Activated naive CD8-positive, alpha-beta T cell (primary cell): ENCODE data around the gene DTX3.

Source experiments
- H3K27ac Mint-ChIP-seq: one replicate; pipeline ENCODE4 v1.8.0; 2021; ENCODE audit warnings: mixed read lengths
- H3K27me3 Mint-ChIP-seq: one replicate; pipeline ENCODE4 v1.8.0; 2021; ENCODE audit warnings: mixed read lengths
- H3K36me3 Mint-ChIP-seq: one replicate; pipeline ENCODE4 v1.8.0; 2021; ENCODE audit warnings: mixed read lengths
- H3K4me1 Mint-ChIP-seq: one replicate; pipeline ENCODE4 v1.8.0; 2021; ENCODE audit warnings: low read depth, mixed read lengths
- H3K4me3 Mint-ChIP-seq: one replicate; pipeline ENCODE4 v1.8.0; 2021; ENCODE audit warnings: mild to moderate bottlenecking, mixed read lengths
- H3K9me3 Mint-ChIP-seq: one replicate; pipeline ENCODE4 v1.8.0; 2021; ENCODE audit warnings: low read depth, mixed read lengths

The DTX3 gene

GRCh38 chr12:57590864-57591781 is 13.5 kb upstream of the DTX3 start, which contains the start of gene PIP4K2C:
Gene PIP4K2C, plus strand, starts transcription at chr12:57591192. Its CDS starts 98 bp downstream, at chr12:57591290.
- Mint-ChIP-seq H3K4me3 (peak within 1 kb of the TSS; percentile 86), H3K27me3 (no peaks in the 10 kb centered on the region), H3K36me3 (no peaks in the 10 kb centered on the region), H3K27ac (peak within 1 kb of the TSS; percentile 82), H3K9me3 (no peaks in the 10 kb centered on the region), H3K4me1 (peaks cover 27% of the 10 kb centered on the region)

- no peaks in the 10 kb centered on the region for H3K27me3 Mint-ChIP-seq
These were observed 12.8 kb upstream of the DTX3 start for GRCh38 chr12:57591782-57592325.

GRCh38 chr12:57592551-57593165 is 12.0 kb upstream of the DTX3 start:
- H3K4me3 Mint-ChIP-seq, result peak overlapping the region; percentile 86
- no peaks in the 10 kb centered on the region for H3K27me3 Mint-ChIP-seq
- peak overlapping the region; percentile 77 for H3K27ac Mint-ChIP-seq
- peaks cover 27% of the 10 kb centered on the region for H3K4me1 Mint-ChIP-seq
- no peaks in the 10 kb centered on the region for H3K36me3 Mint-ChIP-seq
- no peaks in the 10 kb centered on the region for H3K9me3 Mint-ChIP-seq

More at GRCh38 chr12:57591782-57592325, 12.8 kb upstream of the DTX3 start:
- H3K4me3 Mint-ChIP-seq, result peak overlapping the region; percentile 86
- H3K36me3 Mint-ChIP-seq, result no peaks in the 10 kb centered on the region
- peak overlapping the region; percentile 77 for H3K27ac Mint-ChIP-seq
- H3K4me1 Mint-ChIP-seq, result peaks cover 27% of the 10 kb centered on the region
- no peaks in the 10 kb centered on the region for H3K9me3 Mint-ChIP-seq

- Mint-ChIP-seq H3K4me1 (peaks cover 27% of the 10 kb centered on the region), H3K36me3 (no peaks in the 10 kb centered on the region), H3K4me3 (peak overlapping the region; percentile 86), H3K27ac (no peak overlapping the region), H3K27me3 (no peaks in the 10 kb centered on the region), H3K9me3 (no peaks in the 10 kb centered on the region)
These were observed 11.4 kb upstream of the DTX3 start for GRCh38 chr12:57593187-57593586.

- no peak overlapping the region for H3K27ac Mint-ChIP-seq
- H3K4me3 Mint-ChIP-seq, result no peak overlapping the region
- peaks cover 7% of the 10 kb centered on the region for H3K36me3 Mint-ChIP-seq
- no peaks in the 10 kb centered on the region for H3K9me3 Mint-ChIP-seq
- H3K4me1 Mint-ChIP-seq, result peaks cover 22% of the 10 kb centered on the region
- no peaks in the 10 kb centered on the region for H3K27me3 Mint-ChIP-seq
These were observed 4.2 kb upstream of the DTX3 start for GRCh38 chr12:57600395-57600794.

- Mint-ChIP-seq H3K4me3 (no peak overlapping the region), H3K27ac (no peak overlapping the region)
These were observed 2.1 kb upstream of the DTX3 start for GRCh38 chr12:57602544-57602943.

GRCh38 chr12:57603324-57603723 is 1.3 kb upstream of the DTX3 start:
- peak overlapping the region; percentile 86 for H3K4me3 Mint-ChIP-seq
- H3K27ac Mint-ChIP-seq, result peak overlapping the region; percentile 75
- H3K4me1 Mint-ChIP-seq, result peaks cover 28% of the 10 kb centered on the region
- no peaks in the 10 kb centered on the region for H3K9me3 Mint-ChIP-seq
- no peaks in the 10 kb centered on the region for H3K27me3 Mint-ChIP-seq
- H3K36me3 Mint-ChIP-seq, result peaks cover 7% of the 10 kb centered on the region

More at GRCh38 chr12:57602544-57602943, 2.1 kb upstream of the DTX3 start:
- Mint-ChIP-seq H3K27me3 (no peaks in the 10 kb centered on the region), H3K9me3 (no peaks in the 10 kb centered on the region), H3K4me1 (peaks cover 28% of the 10 kb centered on the region), H3K36me3 (peaks cover 7% of the 10 kb centered on the region)

GRCh38 chr12:57603815-57604453 is 690 bp upstream of the DTX3 start:
- Mint-ChIP-seq H3K27me3 (no peaks in the 10 kb centered on the region), H3K4me3 (peak overlapping the region; percentile 86), H3K9me3 (no peaks in the 10 kb centered on the region), H3K4me1 (peaks cover 28% of the 10 kb centered on the region), H3K27ac (peak overlapping the region; percentile 75), H3K36me3 (peaks cover 7% of the 10 kb centered on the region)

- peaks cover 7% of the 10 kb centered on the region for H3K36me3 Mint-ChIP-seq
- H3K4me1 Mint-ChIP-seq, result peaks cover 29% of the 10 kb centered on the region
- H3K4me3 Mint-ChIP-seq, result peak overlapping the region; percentile 86
- no peaks in the 10 kb centered on the region for H3K9me3 Mint-ChIP-seq
- no peaks in the 10 kb centered on the region for H3K27me3 Mint-ChIP-seq
- peak overlapping the region; percentile 86 for H3K27ac Mint-ChIP-seq
These were observed 577 bp downstream of the DTX3 start for GRCh38 chr12:57604992-57605810.

GRCh38 chr12:57605811-57606311 is 1.2 kb downstream of the DTX3 start:
- Mint-ChIP-seq H3K4me1 (peaks cover 35% of the 10 kb centered on the region), H3K4me3 (peak overlapping the region; percentile 86), H3K27ac (peak overlapping the region; percentile 86), H3K27me3 (no peaks in the 10 kb centered on the region), H3K9me3 (no peaks in the 10 kb centered on the region), H3K36me3 (peaks cover 7% of the 10 kb centered on the region)

- Mint-ChIP-seq H3K4me3 (peak overlapping the region; percentile 33), H3K36me3 (peaks cover 7% of the 10 kb centered on the region), H3K27ac (no peak overlapping the region), H3K4me1 (peaks cover 36% of the 10 kb centered on the region), H3K9me3 (no peaks in the 10 kb centered on the region), H3K27me3 (no peaks in the 10 kb centered on the region)
These were observed 1.8 kb downstream of the DTX3 start for GRCh38 chr12:57606399-57606798.

- Mint-ChIP-seq H3K4me1 (peaks cover 37% of the 10 kb centered on the region), H3K9me3 (no peaks in the 10 kb centered on the region), H3K27ac (no peak overlapping the region), H3K36me3 (peaks cover 7% of the 10 kb centered on the region), H3K4me3 (peak overlapping the region; percentile 33), H3K27me3 (no peaks in the 10 kb centered on the region)
These were observed 2.2 kb downstream of the DTX3 start for GRCh38 chr12:57606821-57607220.

GRCh38 chr12:57607958-57608663 is 3.5 kb downstream of the DTX3 start:
- Mint-ChIP-seq H3K4me3 (no peak overlapping the region), H3K27me3 (no peaks in the 10 kb centered on the region), H3K4me1 (peaks cover 35% of the 10 kb centered on the region), H3K9me3 (no peaks in the 10 kb centered on the region), H3K27ac (no peak overlapping the region), H3K36me3 (no peaks in the 10 kb centered on the region)
